Mammary epithelial cell (primary cell): Measurements from ENCODE around the gene SFN.

Experiments
- EZH2 ChIP-seq: IDR thresholded peaks from 2 replicates; pipeline ENCODE4 v1.6.1; 2012; ENCODE audit warnings: low read length, inconsistent platforms, borderline replicate concordance
- TF ChIP-seq, protein P1 (sequence below), 2 donors: IDR thresholded peaks in 1 of 2; conservative IDR thresholded peaks in 1 of 2; 2 replicates each; pipeline ENCODE4 v1.5.1; 2011 to 2012; ENCODE audit warnings: inconsistent platforms in 2 of 2, low read length in 2 of 2, mild to moderate bottlenecking in 2 of 2, control low read depth in 1 of 2, low read depth in 1 of 2; ENCODE audit not compliant: insufficient read depth in 1 of 2; ENCODE audit errors: extremely low read depth in 1 of 2

DNA sequence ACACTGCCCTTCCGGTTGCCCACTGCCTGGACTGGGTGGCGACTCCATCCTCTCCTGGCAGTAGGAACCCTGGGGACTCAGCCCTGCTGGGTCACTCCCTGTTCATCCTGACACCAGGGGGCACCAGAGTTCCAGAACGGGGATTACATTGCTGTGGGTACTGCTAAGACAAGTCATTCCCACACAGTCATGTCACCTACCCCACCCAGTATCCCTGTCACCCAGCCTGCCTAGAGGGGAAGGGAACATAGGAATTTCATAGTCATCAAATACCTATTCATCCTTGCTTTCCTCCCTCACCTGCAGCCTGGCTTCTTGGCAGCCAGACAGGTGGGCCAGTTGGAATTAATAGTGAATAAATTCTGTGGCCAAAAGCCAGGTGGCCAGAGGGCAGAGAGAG lies 9.8 kb upstream of the SFN start:
- no peak for TF ChIP-seq EZH2
- TF ChIP-seq, protein P1, sequence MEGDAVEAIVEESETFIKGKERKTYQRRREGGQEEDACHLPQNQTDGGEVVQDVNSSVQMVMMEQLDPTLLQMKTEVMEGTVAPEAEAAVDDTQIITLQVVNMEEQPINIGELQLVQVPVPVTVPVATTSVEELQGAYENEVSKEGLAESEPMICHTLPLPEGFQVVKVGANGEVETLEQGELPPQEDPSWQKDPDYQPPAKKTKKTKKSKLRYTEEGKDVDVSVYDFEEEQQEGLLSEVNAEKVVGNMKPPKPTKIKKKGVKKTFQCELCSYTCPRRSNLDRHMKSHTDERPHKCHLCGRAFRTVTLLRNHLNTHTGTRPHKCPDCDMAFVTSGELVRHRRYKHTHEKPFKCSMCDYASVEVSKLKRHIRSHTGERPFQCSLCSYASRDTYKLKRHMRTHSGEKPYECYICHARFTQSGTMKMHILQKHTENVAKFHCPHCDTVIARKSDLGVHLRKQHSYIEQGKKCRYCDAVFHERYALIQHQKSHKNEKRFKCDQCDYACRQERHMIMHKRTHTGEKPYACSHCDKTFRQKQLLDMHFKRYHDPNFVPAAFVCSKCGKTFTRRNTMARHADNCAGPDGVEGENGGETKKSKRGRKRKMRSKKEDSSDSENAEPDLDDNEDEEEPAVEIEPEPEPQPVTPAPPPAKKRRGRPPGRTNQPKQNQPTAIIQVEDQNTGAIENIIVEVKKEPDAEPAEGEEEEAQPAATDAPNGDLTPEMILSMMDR (conservative IDR thresholded peaks at IDR 0.05 in 1 of 2, IDR thresholded peaks at IDR 0.05 in 1 of 2; ENCODE audit: extremely low read depth in 1 of 2, insufficient read depth in 1 of 2, low read depth in 1 of 2, low read length in 2 of 2), result peak; percentile 94 to 99
